Duodenal mucosa (tissue), 2 donors: Measurements from ENCODE around the gene SURF6.
"Not testable (repeated sequence)": the region's sequence is repeated elsewhere in the genome, so short reads cannot be mapped to it uniquely, and the experiment has no call there.

Experiments
- H3K27ac ChIP-seq: one replicate; pipeline ENCODE4 v1.7.0; 2013; ENCODE audit warnings: low read depth, low read length
- H3K27me3 ChIP-seq, 2 donors: one replicate each; pipeline ENCODE4 v1.7.0; 2013; ENCODE audit warnings: low read length in 2 of 2, control low read depth in 1 of 2; ENCODE audit not compliant: insufficient read depth in 2 of 2, control insufficient read depth in 1 of 2
- H3K36me3 ChIP-seq, 2 donors: one replicate each; pipeline ENCODE4 v1.7.0; 2013; ENCODE audit warnings: low read length in 2 of 2, control low read depth in 1 of 2; ENCODE audit not compliant: insufficient read depth in 2 of 2, control insufficient read depth in 1 of 2
- H3K4me1 ChIP-seq, 2 donors: one replicate each; pipeline ENCODE4 v1.7.0; 2013; ENCODE audit warnings: low read length in 2 of 2, control low read depth in 1 of 2; ENCODE audit not compliant: insufficient read depth in 2 of 2, control insufficient read depth in 1 of 2
- H3K4me3 ChIP-seq, 2 donors: one replicate each; pipeline ENCODE4 v1.7.0; 2013; ENCODE audit warnings: low read length in 2 of 2, low read depth in 1 of 2
- H3K9ac ChIP-seq, 2 donors: one replicate each; pipeline ENCODE4 v1.7.0; 2013; ENCODE audit warnings: low read length in 2 of 2, low read depth in 1 of 2
- H3K9me3 ChIP-seq, 2 donors: one replicate each; pipeline ENCODE4 v1.7.0; 2013; ENCODE audit warnings: low read length in 2 of 2, control low read depth in 1 of 2; ENCODE audit not compliant: control insufficient read depth in 1 of 2

Gene SURF6

GRCh38 chr9:133294257-133294656 lies 41.7 kb downstream of the SURF6 start:
- H3K4me3 ChIP-seq = no peak overlapping the region
- no peak overlapping the region for H3K9ac ChIP-seq
- peaks cover 0 to 8% of the 10 kb centered on the region in 2 donors for H3K9me3 ChIP-seq
- H3K36me3 ChIP-seq = no peaks in the 10 kb centered on the region
- H3K27ac ChIP-seq = no peak overlapping the region
- no peaks in the 10 kb centered on the region for H3K4me1 ChIP-seq
- no peaks in the 10 kb centered on the region for H3K27me3 ChIP-seq

- Histone ChIP-seq H3K36me3 (no peaks in the 10 kb centered on the region), H3K27me3 (no peaks in the 10 kb centered on the region), H3K4me1 (no peaks in the 10 kb centered on the region), H3K9ac (no peak overlapping the region), H3K4me3 (no peak overlapping the region), H3K27ac (no peak overlapping the region), H3K9me3 (peaks cover 0 to 8% of the 10 kb centered on the region in 2 donors)
These were observed 45.2 kb downstream of the SURF6 start for GRCh38 chr9:133290751-133291302.

GRCh38 chr9:133286523-133286922 lies 49.5 kb downstream of the SURF6 start:
- Histone ChIP-seq H3K9me3 (peaks cover 0 to 8% of the 10 kb centered on the region in 2 donors), H3K36me3 (no peaks in the 10 kb centered on the region)

GRCh38 chr9:133285252-133285775 lies 50.7 kb downstream of the SURF6 start:
- Histone ChIP-seq H3K27me3 (no peaks in the 10 kb centered on the region), H3K9ac (no peak overlapping the region), H3K4me3 (no peak overlapping the region), H3K4me1 (peaks cover 23 to 27% of the 10 kb centered on the region in 2 donors), H3K9me3 (no peaks in the 10 kb centered on the region), H3K36me3 (no peaks in the 10 kb centered on the region), H3K27ac (no peak overlapping the region)

More at GRCh38 chr9:133286523-133286922, 49.5 kb downstream of the SURF6 start:
- no peak overlapping the region for H3K27ac ChIP-seq
- no peak overlapping the region for H3K4me3 ChIP-seq
- H3K4me1 ChIP-seq = peaks cover 11 to 17% of the 10 kb centered on the region in 2 donors
- H3K9ac ChIP-seq = no peak overlapping the region
- H3K27me3 ChIP-seq = no peaks in the 10 kb centered on the region

GRCh38 chr9:133284362-133284761 lies 51.6 kb downstream of the SURF6 start:
- Histone ChIP-seq H3K27me3 (no peaks in the 10 kb centered on the region), H3K27ac (no peak overlapping the region), H3K4me3 (no peak overlapping the region), H3K4me1 (peaks cover 31 to 35% of the 10 kb centered on the region in 2 donors), H3K36me3 (no peaks in the 10 kb centered on the region), H3K9ac (no peak overlapping the region), H3K9me3 (no peaks in the 10 kb centered on the region)

- not testable (repeated sequence) for H3K9me3 ChIP-seq, H3K36me3 ChIP-seq, H3K4me3 ChIP-seq, H3K9ac ChIP-seq, H3K27ac ChIP-seq, H3K27me3 ChIP-seq
- H3K4me1 ChIP-seq = peaks cover 31 to 38% of the 10 kb centered on the region in 2 donors
These were observed 52.5 kb downstream of the SURF6 start for GRCh38 chr9:133283255-133284032.

GRCh38 chr9:133282464-133283238 lies 53.3 kb downstream of the SURF6 start:
- Histone ChIP-seq H3K36me3 (no peaks in the 10 kb centered on the region), H3K9me3 (peaks cover 0 to 9% of the 10 kb centered on the region in 2 donors), H3K27me3 (no peaks in the 10 kb centered on the region), H3K9ac (no peak overlapping the region), H3K4me3 (peak overlapping the region in 1 of 2 donors; percentile 13), H3K4me1 (peaks cover 31 to 38% of the 10 kb centered on the region in 2 donors), H3K27ac (peak overlapping the region; percentile 11)

- H3K4me1 ChIP-seq = peaks cover 31 to 41% of the 10 kb centered on the region in 2 donors
- no peak overlapping the region for H3K9ac ChIP-seq
- H3K27ac ChIP-seq = no peak overlapping the region
- no peaks in the 10 kb centered on the region for H3K36me3 ChIP-seq
- H3K9me3 ChIP-seq = peaks cover 0 to 9% of the 10 kb centered on the region in 2 donors
- no peaks in the 10 kb centered on the region for H3K27me3 ChIP-seq
- H3K4me3 ChIP-seq = no peak overlapping the region
These were observed 55.6 kb downstream of the SURF6 start for GRCh38 chr9:133280392-133280791.
